Measurements from ENCODE around the gene RAB11FIP4.

DNA sequence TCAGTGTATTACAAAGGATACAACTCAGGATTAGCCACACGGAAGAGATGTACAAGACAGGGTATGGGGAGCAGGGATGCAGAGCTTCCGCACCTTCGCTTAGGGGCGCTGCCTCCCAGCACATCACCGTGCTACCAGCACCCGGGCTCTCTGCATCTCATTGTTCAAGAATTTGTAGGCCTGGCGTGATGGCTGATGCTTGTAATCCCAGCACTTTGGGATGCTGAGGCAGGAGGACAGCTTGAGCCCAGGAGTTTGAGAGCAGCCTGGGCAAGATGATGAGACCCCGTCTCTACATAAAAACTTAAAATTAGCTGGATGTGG is 43.2 kb downstream of the RAB11FIP4 start:
- TF ChIP-seq POLR2AphosphoS5 (IDR thresholded peaks at IDR 0.05; ENCODE audit: low read depth, low read length) (no peak), TAF1 (IDR thresholded peaks at IDR 0.05; ENCODE audit: borderline replicate concordance, low read depth, low read length) (no peak)
